H1 (cell line): ENCODE data around the gene JAG1. TPM values are rescaled to one million over a fixed set of nuclear protein-coding genes. Genes with fewer than 3 reads are reported as not detected.

ENCODE experiments used
- BACH1 ChIP-seq: IDR thresholded peaks from 2 replicates; pipeline ENCODE4 v1.6.1; 2012; ENCODE audit warnings: low read length, improper control_type of control experiment
- BCL11A ChIP-seq, 2 experiments: IDR thresholded peaks; one replicate each; pipeline ENCODE4 v1.6.1; 2011; ENCODE audit warnings: low read depth in 2 of 2, low read length in 2 of 2, mild to moderate bottlenecking in 2 of 2
- MAX ChIP-seq: IDR thresholded peaks from 2 replicates; pipeline ENCODE4 v1.6.1; 2012; ENCODE audit warnings: inconsistent platforms
- NRF1 ChIP-seq: IDR thresholded peaks from 2 replicates; pipeline ENCODE4 v1.6.1; 2011; ENCODE audit warnings: mild to moderate bottlenecking, low read depth, low read length, improper control_type of control experiment
- RXRA ChIP-seq: IDR thresholded peaks from 2 replicates; pipeline ENCODE4 v1.6.1; 2011; ENCODE audit warnings: low read depth, mild to moderate bottlenecking, low read length, moderate library complexity; ENCODE audit not compliant: insufficient read depth
- SIN3A ChIP-seq, 2 experiments: IDR thresholded peaks in 1 of 2; conservative IDR thresholded peaks in 1 of 2; 2 replicates each; pipeline ENCODE4 v1.6.1; 2011 to 2012; ENCODE audit warnings: low read length in 2 of 2, improper control_type of control experiment in 1 of 2, low read depth in 1 of 2, mild to moderate bottlenecking in 1 of 2
- SUZ12 ChIP-seq: fragments of 200-600 bp; sonication (generic); IDR thresholded peaks from 2 replicates; pipeline ENCODE4 v1.6.1; 2012; ENCODE audit warnings: mild to moderate bottlenecking, inconsistent platforms, low read length, moderate library complexity, mixed read lengths
- TEAD4 ChIP-seq: IDR thresholded peaks from 2 replicates; pipeline ENCODE4 v1.6.1; 2012; ENCODE audit warnings: low read depth, low read length, inconsistent platforms, mixed read lengths
- polyA plus RNA-seq, 7 experiments: library from polyadenylated mRNA; depleted of rRNA in 3 of 7; stranded (reverse) in 5 of 7; unstranded in 2 of 7; fragments of >200 nt in 5 of 7; fragments of 200-250 nt in 2 of 7; gene quantifications; 1 replicate in 5 of 7; 2 replicates in 1 of 7; 4 replicates in 1 of 7; pipeline versions ENCODE4 v1.2.1 to v1.2.3, GENCODE V29; 2011 to 2013; ENCODE audit warnings: missing spikeins in 2 of 7, mixed read lengths in 2 of 7
- total RNA-seq: library from RNA; stranded (reverse); fragmentation: NEBNext Ultra II Directional; extraction: Animal tissue kit (Norgen Biotek cat#: 25700); gene quantifications from 2 replicates; pipeline ENCODE4 v1.2.1, GENCODE V29; 2021
- TF ChIP-seq, protein P1 (sequence below), 3 experiments: IDR thresholded peaks; 1 replicate in 2 of 3; 2 replicates in 1 of 3; pipeline versions ENCODE4 v1.5.1 to v1.6.1; 2011; ENCODE audit warnings: low read length in 3 of 3, mild to moderate bottlenecking in 3 of 3, inconsistent platforms in 2 of 3, low read depth in 1 of 3, moderate library complexity in 1 of 3; ENCODE audit not compliant: insufficient read depth in 1 of 3; ENCODE audit errors: control extremely low read depth in 1 of 3

JAG1 gene
- total and polyA plus RNA-seq, 2 of the 8 experiments (the other 6 are each of a cell fraction or from before 2014, with no cell fraction given) = 13.5 to 27.3 TPM

DNA sequence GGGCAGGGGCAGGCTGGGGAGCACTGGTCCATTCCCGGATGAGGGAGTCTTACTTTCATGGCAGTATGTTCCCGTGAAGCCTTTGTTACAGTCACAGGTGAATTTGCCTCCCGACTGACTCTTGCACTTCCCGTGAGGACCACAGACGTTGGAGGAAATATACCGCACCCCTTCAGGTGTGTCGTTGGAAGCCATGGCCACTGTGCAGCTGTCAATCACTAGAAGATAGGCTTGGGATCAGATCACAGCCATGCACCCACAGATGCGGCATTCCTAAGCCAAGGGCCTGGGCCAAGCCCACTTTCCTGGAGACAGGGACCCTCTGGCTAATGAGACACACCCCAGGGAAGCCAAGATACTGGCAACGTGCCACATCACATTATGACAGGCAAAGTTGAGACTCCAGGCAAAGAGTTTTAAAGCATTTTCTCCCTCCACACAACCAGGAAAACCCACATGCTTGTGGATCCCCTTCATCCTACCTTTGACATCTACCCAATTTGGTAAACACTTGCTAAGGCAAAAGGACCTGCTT, 26.8 kb downstream of the JAG1 start (continued):
- TF ChIP-seq, protein P1, sequence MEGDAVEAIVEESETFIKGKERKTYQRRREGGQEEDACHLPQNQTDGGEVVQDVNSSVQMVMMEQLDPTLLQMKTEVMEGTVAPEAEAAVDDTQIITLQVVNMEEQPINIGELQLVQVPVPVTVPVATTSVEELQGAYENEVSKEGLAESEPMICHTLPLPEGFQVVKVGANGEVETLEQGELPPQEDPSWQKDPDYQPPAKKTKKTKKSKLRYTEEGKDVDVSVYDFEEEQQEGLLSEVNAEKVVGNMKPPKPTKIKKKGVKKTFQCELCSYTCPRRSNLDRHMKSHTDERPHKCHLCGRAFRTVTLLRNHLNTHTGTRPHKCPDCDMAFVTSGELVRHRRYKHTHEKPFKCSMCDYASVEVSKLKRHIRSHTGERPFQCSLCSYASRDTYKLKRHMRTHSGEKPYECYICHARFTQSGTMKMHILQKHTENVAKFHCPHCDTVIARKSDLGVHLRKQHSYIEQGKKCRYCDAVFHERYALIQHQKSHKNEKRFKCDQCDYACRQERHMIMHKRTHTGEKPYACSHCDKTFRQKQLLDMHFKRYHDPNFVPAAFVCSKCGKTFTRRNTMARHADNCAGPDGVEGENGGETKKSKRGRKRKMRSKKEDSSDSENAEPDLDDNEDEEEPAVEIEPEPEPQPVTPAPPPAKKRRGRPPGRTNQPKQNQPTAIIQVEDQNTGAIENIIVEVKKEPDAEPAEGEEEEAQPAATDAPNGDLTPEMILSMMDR (IDR thresholded peaks at IDR 0.05; ENCODE audit: control extremely low read depth in 1 of 3, insufficient read depth in 1 of 3, low read depth in 1 of 3, low read length in 3 of 3) = no peak
- TF ChIP-seq RXRA (no peak), SUZ12 (no peak), MAX (no peak), TEAD4 (no peak), SIN3A (conservative IDR thresholded peaks at IDR 0.05 in 1 of 2, IDR thresholded peaks at IDR 0.05 in 1 of 2; ENCODE audit: low read depth in 1 of 2, low read length in 2 of 2) (no peak), BCL11A (IDR thresholded peaks at IDR 0.05; ENCODE audit: low read depth in 2 of 2, low read length in 2 of 2) (no peak), NRF1 (no peak), BACH1 (no peak)
